SK-N-MC (cell line): Measurements from ENCODE around the gene KRTAP10-8.

Experiments
- EZH2 ChIP-seq: fragments of 200-600 bp; sonication (generic); IDR thresholded peaks from one replicate; pipeline ENCODE4 v1.6.1; 2017; ENCODE audit warnings: antibody characterized with exemption
- FOXP2 ChIP-seq: optimal IDR thresholded peaks from 2 replicates; pipeline ENCODE3; 2011; ENCODE audit warnings: mild to moderate bottlenecking, moderate library complexity; ENCODE audit not compliant: insufficient read depth; ENCODE audit errors: extremely low read length, control extremely low read depth
- POLR2AphosphoS5 ChIP-seq: IDR thresholded peaks from 2 replicates; pipeline ENCODE4 v1.6.1; 2012; ENCODE audit warnings: mild to moderate bottlenecking, low read depth, low read length, borderline replicate concordance

- TF ChIP-seq EZH2 (no peak), POLR2AphosphoS5 (no peak), FOXP2 (no peak)
These were observed 10.1 kb upstream of the KRTAP10-8 start for GRCh38 chr21:44601596-44602462.
